CD4-positive, alpha-beta memory T cell (primary cell): ENCODE data around the gene TMPRSS11E. TPM values are rescaled to one million over a fixed set of nuclear protein-coding genes. Genes with fewer than 3 reads are reported as not detected.

Experiments
- CTCF ChIA-PET: fragments of 350-600 bp; sonication (Branson Sonifier 250); formaldehyde crosslinking; loops from one replicate; lab custom pipeline; 2021; ENCODE audit warnings: inconsistent platforms; ENCODE audit not compliant: partially characterized antibody; lab: Charles Lee
- POLR2A ChIA-PET: fragments of 350-600 bp; sonication (Branson Sonifier 250); formaldehyde crosslinking; loops from one replicate; lab custom pipeline; 2021; ENCODE audit not compliant: partially characterized antibody; lab: Charles Lee
- DNase-seq, 5 donors: peaks; one replicate each; pipeline versions ENCODE4 v3.0.0 to v3.0.0-alpha.2; 2020 to 2022; ENCODE audit warnings: mixed read lengths in 1 of 5
- H3K27ac ChIP-seq: one replicate; pipeline ENCODE4 v1.7.0; 2013; ENCODE audit warnings: low read depth, low read length
- H3K27me3 ChIP-seq: 2 replicates; pipeline ENCODE4 v1.7.0; 2013; ENCODE audit warnings: mild to moderate bottlenecking, low read length, moderate library complexity; ENCODE audit not compliant: insufficient read depth
- H3K36me3 ChIP-seq: 2 replicates; pipeline ENCODE4 v1.7.0; 2013; ENCODE audit warnings: mild to moderate bottlenecking, low read length, moderate library complexity; ENCODE audit not compliant: insufficient read depth
- H3K4me1 ChIP-seq: 2 replicates; pipeline ENCODE4 v1.7.0; 2013; ENCODE audit warnings: mild to moderate bottlenecking, low read length, moderate library complexity; ENCODE audit not compliant: insufficient read depth
- H3K4me3 ChIP-seq, 2 donors: one replicate each; pipeline ENCODE4 v1.7.0; 2013; ENCODE audit warnings: low read length in 2 of 2, mild to moderate bottlenecking in 1 of 2
- H3K9me3 ChIP-seq, 2 donors: one replicate each; pipeline ENCODE4 v1.7.0; 2013; ENCODE audit warnings: low read length in 2 of 2, control low read depth in 1 of 2; ENCODE audit not compliant: control insufficient read depth in 1 of 2
- H3K27ac Mint-ChIP-seq, 7 donors: one replicate each; pipeline ENCODE4 v1.8.0; 2020 to 2021; ENCODE audit warnings: mixed read lengths in 7 of 7, mild to moderate bottlenecking in 6 of 7, inconsistent platforms in 3 of 7, moderate library complexity in 3 of 7
- H3K27me3 Mint-ChIP-seq, 2 donors: one replicate each; pipeline ENCODE4 v1.8.0; 2020 to 2021; ENCODE audit warnings: mixed read lengths in 2 of 2
- H3K36me3 Mint-ChIP-seq, 2 donors: one replicate each; pipeline ENCODE4 v1.8.0; 2020 to 2021; ENCODE audit warnings: mixed read lengths in 2 of 2, inconsistent platforms in 1 of 2, mild to moderate bottlenecking in 1 of 2
- H3K4me1 Mint-ChIP-seq, 4 donors: one replicate each; pipeline ENCODE4 v1.8.0; 2020 to 2021; ENCODE audit warnings: mixed read lengths in 4 of 4, mild to moderate bottlenecking in 1 of 4
- H3K4me3 Mint-ChIP-seq, 8 donors: one replicate each; pipeline ENCODE4 v1.8.0; 2020 to 2021; ENCODE audit warnings: mixed read lengths in 8 of 8, mild to moderate bottlenecking in 7 of 8, moderate library complexity in 6 of 8, inconsistent platforms in 3 of 8
- H3K9me3 Mint-ChIP-seq, 8 donors: one replicate each; pipeline ENCODE4 v1.8.0; 2020 to 2021; ENCODE audit warnings: mixed read lengths in 8 of 8, mild to moderate bottlenecking in 5 of 8, inconsistent platforms in 3 of 8, moderate library complexity in 1 of 8
- intact Hi-C: fragments of 100-400 bp; cut with micrococcal nuclease; formaldehyde crosslinking; loops from one replicate; pipeline ENCODE4 v1.15.1; 2023
- polyA plus RNA-seq, 2 donors: library from polyadenylated mRNA; unstranded; fragments of 300-500 nt; fragmentation: Illumina TruSeq; gene quantifications; one replicate each; pipeline ENCODE4 v1.2.3, GENCODE V29; 2021
- total RNA-seq, 2 experiments: library from RNA; stranded (reverse); gene quantifications; one replicate each; pipeline ENCODE4 v1.2.3, GENCODE V29; 2021

Gene TMPRSS11E
- total and polyA plus RNA-seq, 4 experiments from 2014 or later, result 0.27 TPM; not detected in 3

- H3K27me3 Mint-ChIP-seq, result peaks cover 0 to under 1% of the 10 kb centered on the region in 2 donors
- no peak overlapping the region for H3K4me3 Mint-ChIP-seq
- Histone ChIP-seq H3K27me3 (no peaks in the 10 kb centered on the region), H3K4me1 (no peaks in the 10 kb centered on the region), H3K27ac (no peak overlapping the region), H3K9me3 (no peaks in the 10 kb centered on the region), H3K4me3 (no peak overlapping the region), H3K36me3 (no peaks in the 10 kb centered on the region)
- no peak for DNase-seq
- intact Hi-C loops, result no loop called here
- no peaks in the 10 kb centered on the region for H3K36me3 Mint-ChIP-seq
- H3K27ac Mint-ChIP-seq, result no peak overlapping the region
- CTCF ChIA-PET, result interaction anchor here (0.7 kb wide), 1 partner anchor 174 kb away, joined by 3 read pairs; no protein-coding TSS in a partner anchor
- POLR2A ChIA-PET, result no interaction called here
- peaks cover 0 to under 1% (median 0%) of the 10 kb centered on the region in 8 donors for H3K9me3 Mint-ChIP-seq
- peaks cover 0 to 4% (median 2%) of the 10 kb centered on the region in 4 donors for H3K4me1 Mint-ChIP-seq
Observed at GRCh38 chr4:68461790-68462189, 14.5 kb downstream of the TMPRSS11E start.

- intact Hi-C loops, result no loop called here
- ChIA-PET POLR2A (no interaction called here), CTCF (no interaction called here)
- no peaks in the 10 kb centered on the region for H3K36me3 Mint-ChIP-seq
- peaks cover 0 to 5% (median 0%) of the 10 kb centered on the region in 4 donors for H3K4me1 Mint-ChIP-seq
- Histone ChIP-seq H3K36me3 (no peaks in the 10 kb centered on the region), H3K4me3 (no peak overlapping the region), H3K27ac (no peak overlapping the region), H3K27me3 (no peaks in the 10 kb centered on the region), H3K9me3 (no peaks in the 10 kb centered on the region), H3K4me1 (no peaks in the 10 kb centered on the region)
- no peaks in the 10 kb centered on the region for H3K27me3 Mint-ChIP-seq
- no peaks in the 10 kb centered on the region for H3K9me3 Mint-ChIP-seq
- DNase-seq, result no peak
- no peak overlapping the region for H3K4me3 Mint-ChIP-seq
- no peak overlapping the region for H3K27ac Mint-ChIP-seq
Observed at GRCh38 chr4:68462691-68463090, 15.4 kb downstream of the TMPRSS11E start.

- H3K4me1 Mint-ChIP-seq, result peaks cover 0 to 5% (median 0%) of the 10 kb centered on the region in 4 donors
- ChIA-PET POLR2A (no interaction called here), CTCF (no interaction called here)
- Histone ChIP-seq H3K36me3 (no peaks in the 10 kb centered on the region), H3K4me1 (no peaks in the 10 kb centered on the region), H3K27ac (no peak overlapping the region), H3K9me3 (no peaks in the 10 kb centered on the region), H3K4me3 (no peak overlapping the region), H3K27me3 (no peaks in the 10 kb centered on the region)
- H3K27ac Mint-ChIP-seq, result no peak overlapping the region
- H3K9me3 Mint-ChIP-seq, result no peaks in the 10 kb centered on the region
- H3K4me3 Mint-ChIP-seq, result no peak overlapping the region
- DNase-seq, result no peak
- no peaks in the 10 kb centered on the region for H3K36me3 Mint-ChIP-seq
- intact Hi-C loops, result no loop called here
- no peaks in the 10 kb centered on the region for H3K27me3 Mint-ChIP-seq
Observed at GRCh38 chr4:68463796-68464195, 16.5 kb downstream of the TMPRSS11E start.

- no peak overlapping the region for H3K27ac ChIP-seq
- ChIA-PET CTCF (no interaction called here), POLR2A (no interaction called here)
- no peaks in the 10 kb centered on the region for H3K27me3 ChIP-seq
- Mint-ChIP-seq H3K4me3 (no peak overlapping the region), H3K4me1 (peaks cover 0 to 9% (median 3%) of the 10 kb centered on the region in 4 donors), H3K9me3 (peaks cover 0 to 3% (median 0%) of the 10 kb centered on the region in 8 donors), H3K27me3 (peaks cover 0 to 2% of the 10 kb centered on the region in 2 donors), H3K36me3 (no peaks in the 10 kb centered on the region), H3K27ac (peak overlapping the region in 1 of 7 donors; percentile 25)
- intact Hi-C loops, result no loop called here
- H3K36me3 ChIP-seq, result no peaks in the 10 kb centered on the region
- DNase-seq, result peak in 1 of 5 donors; percentile 27
- no peaks in the 10 kb centered on the region for H3K9me3 ChIP-seq
- no peaks in the 10 kb centered on the region for H3K4me1 ChIP-seq
- no peak overlapping the region for H3K4me3 ChIP-seq
Observed at GRCh38 chr4:68465058-68465457, 17.8 kb downstream of the TMPRSS11E start.

- Mint-ChIP-seq H3K9me3 (peaks cover 0 to 3% (median 0%) of the 10 kb centered on the region in 8 donors), H3K4me1 (peaks cover 0 to 9% (median 3%) of the 10 kb centered on the region in 4 donors), H3K36me3 (no peaks in the 10 kb centered on the region), H3K27me3 (peaks cover 0 to 2% of the 10 kb centered on the region in 2 donors), H3K27ac (no peak overlapping the region), H3K4me3 (no peak overlapping the region)
- POLR2A ChIA-PET, result no interaction called here
- H3K4me3 ChIP-seq, result no peak overlapping the region
- H3K4me1 ChIP-seq, result no peaks in the 10 kb centered on the region
- CTCF ChIA-PET, result interaction anchor here (1.0 kb wide), 1 partner anchor 90 kb away, joined by 3 read pairs; no protein-coding TSS in a partner anchor
- no peaks in the 10 kb centered on the region for H3K27me3 ChIP-seq
- H3K9me3 ChIP-seq, result no peaks in the 10 kb centered on the region
- no peaks in the 10 kb centered on the region for H3K36me3 ChIP-seq
- intact Hi-C loops, result no loop called here
- DNase-seq, result no peak
- H3K27ac ChIP-seq, result no peak overlapping the region
Observed at GRCh38 chr4:68466185-68466584, 18.9 kb downstream of the TMPRSS11E start.

GRCh38 chr4:68466751-68467150 lies 19.5 kb downstream of the TMPRSS11E start:
- H3K27ac ChIP-seq, result no peak overlapping the region
- H3K36me3 ChIP-seq, result no peaks in the 10 kb centered on the region
- H3K36me3 Mint-ChIP-seq, result no peaks in the 10 kb centered on the region
- no peaks in the 10 kb centered on the region for H3K27me3 ChIP-seq
- H3K4me1 Mint-ChIP-seq, result peaks cover 0 to 9% (median 3%) of the 10 kb centered on the region in 4 donors
- peaks cover 0 to 3% (median 0%) of the 10 kb centered on the region in 8 donors for H3K9me3 Mint-ChIP-seq
- intact Hi-C loops, result no loop called here
- H3K9me3 ChIP-seq, result no peaks in the 10 kb centered on the region
- H3K4me1 ChIP-seq, result no peaks in the 10 kb centered on the region
- no peak overlapping the region for H3K4me3 Mint-ChIP-seq
- H3K27ac Mint-ChIP-seq, result no peak overlapping the region
- H3K27me3 Mint-ChIP-seq, result peaks cover 0 to 2% of the 10 kb centered on the region in 2 donors
- DNase-seq, result no peak
- ChIA-PET POLR2A (no interaction called here), CTCF (interaction anchor here (1.0 kb wide), 1 partner anchor 91 kb away, joined by 3 read pairs; no protein-coding TSS in a partner anchor)
- H3K4me3 ChIP-seq, result no peak overlapping the region

GRCh38 chr4:68469482-68469881 lies 22.2 kb downstream of the TMPRSS11E start:
- CTCF ChIA-PET, result no interaction called here
- intact Hi-C loops, result no loop called here
- no peaks in the 10 kb centered on the region for H3K9me3 ChIP-seq
- Mint-ChIP-seq H3K9me3 (peaks cover 0 to 5% (median 0%) of the 10 kb centered on the region in 8 donors), H3K27me3 (peaks cover 0 to 2% of the 10 kb centered on the region in 2 donors), H3K27ac (no peak overlapping the region), H3K4me1 (peaks cover 0 to 9% (median 3%) of the 10 kb centered on the region in 4 donors), H3K4me3 (no peak overlapping the region), H3K36me3 (no peaks in the 10 kb centered on the region)
- no peaks in the 10 kb centered on the region for H3K36me3 ChIP-seq
- no peak overlapping the region for H3K4me3 ChIP-seq
- no peak overlapping the region for H3K27ac ChIP-seq
- no peaks in the 10 kb centered on the region for H3K27me3 ChIP-seq
- POLR2A ChIA-PET, result no interaction called here
- no peak for DNase-seq
- H3K4me1 ChIP-seq, result no peaks in the 10 kb centered on the region
